ENCODE measurements around the gene RASSF8.
A peak's percentile ranks its signal among the peaks of the same experiment; 100 is the strongest.

RASSF8 gene, protein sequence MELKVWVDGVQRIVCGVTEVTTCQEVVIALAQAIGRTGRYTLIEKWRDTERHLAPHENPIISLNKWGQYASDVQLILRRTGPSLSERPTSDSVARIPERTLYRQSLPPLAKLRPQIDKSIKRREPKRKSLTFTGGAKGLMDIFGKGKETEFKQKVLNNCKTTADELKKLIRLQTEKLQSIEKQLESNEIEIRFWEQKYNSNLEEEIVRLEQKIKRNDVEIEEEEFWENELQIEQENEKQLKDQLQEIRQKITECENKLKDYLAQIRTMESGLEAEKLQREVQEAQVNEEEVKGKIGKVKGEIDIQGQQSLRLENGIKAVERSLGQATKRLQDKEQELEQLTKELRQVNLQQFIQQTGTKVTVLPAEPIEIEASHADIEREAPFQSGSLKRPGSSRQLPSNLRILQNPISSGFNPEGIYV

DNA sequence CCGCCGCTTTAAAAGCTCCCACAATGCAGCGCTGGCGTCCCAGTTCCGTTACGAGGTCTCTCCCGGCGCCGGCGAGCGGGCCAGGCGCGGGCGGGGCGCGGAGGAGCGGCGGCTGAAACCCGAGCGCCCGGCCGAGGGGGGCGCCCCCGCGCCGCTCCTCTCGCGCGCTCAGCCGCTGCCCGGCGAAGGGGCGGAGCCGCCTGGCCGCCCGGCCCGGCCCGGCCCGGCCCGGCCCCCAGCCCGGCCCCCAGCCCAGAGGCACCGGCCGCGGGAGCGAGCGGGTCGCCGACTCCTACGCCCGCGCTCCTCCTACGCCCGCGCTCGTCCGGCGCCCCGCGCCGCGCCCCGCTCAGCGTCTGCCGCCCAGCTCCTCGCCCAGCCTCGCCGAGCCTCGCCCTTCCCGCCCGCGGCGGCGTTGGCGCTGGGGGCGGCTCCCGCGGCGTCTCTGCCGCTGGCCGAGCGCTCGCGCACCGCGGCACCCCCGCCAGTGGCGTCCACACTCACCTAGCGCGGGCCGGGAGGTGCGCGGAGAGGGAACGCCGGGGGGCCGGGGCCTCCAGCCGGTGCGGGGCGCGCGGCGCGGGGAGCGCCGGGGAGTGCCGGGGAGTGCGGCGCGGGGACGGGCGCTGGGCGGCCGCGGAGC, at the start of gene RASSF8:
Gene RASSF8 (plus strand): TSS at position 255 of the 643 bp plus-strand sequence. CDS start 96,662 bp downstream, outside the sequence.
- H3K4me3 ChIP-seq (replicated peaks; ENCODE audit: low read depth, low read length): peak within 1 kb of the TSS; percentile 68
- TF ChIP-seq, protein P1, sequence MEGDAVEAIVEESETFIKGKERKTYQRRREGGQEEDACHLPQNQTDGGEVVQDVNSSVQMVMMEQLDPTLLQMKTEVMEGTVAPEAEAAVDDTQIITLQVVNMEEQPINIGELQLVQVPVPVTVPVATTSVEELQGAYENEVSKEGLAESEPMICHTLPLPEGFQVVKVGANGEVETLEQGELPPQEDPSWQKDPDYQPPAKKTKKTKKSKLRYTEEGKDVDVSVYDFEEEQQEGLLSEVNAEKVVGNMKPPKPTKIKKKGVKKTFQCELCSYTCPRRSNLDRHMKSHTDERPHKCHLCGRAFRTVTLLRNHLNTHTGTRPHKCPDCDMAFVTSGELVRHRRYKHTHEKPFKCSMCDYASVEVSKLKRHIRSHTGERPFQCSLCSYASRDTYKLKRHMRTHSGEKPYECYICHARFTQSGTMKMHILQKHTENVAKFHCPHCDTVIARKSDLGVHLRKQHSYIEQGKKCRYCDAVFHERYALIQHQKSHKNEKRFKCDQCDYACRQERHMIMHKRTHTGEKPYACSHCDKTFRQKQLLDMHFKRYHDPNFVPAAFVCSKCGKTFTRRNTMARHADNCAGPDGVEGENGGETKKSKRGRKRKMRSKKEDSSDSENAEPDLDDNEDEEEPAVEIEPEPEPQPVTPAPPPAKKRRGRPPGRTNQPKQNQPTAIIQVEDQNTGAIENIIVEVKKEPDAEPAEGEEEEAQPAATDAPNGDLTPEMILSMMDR (IDR thresholded peaks at IDR 0.05; ENCODE audit: low read depth, low read length, missing control alignments): no peak
- DNase-seq (ENCODE audit: extremely low read depth, low read depth): no peak

DNA sequence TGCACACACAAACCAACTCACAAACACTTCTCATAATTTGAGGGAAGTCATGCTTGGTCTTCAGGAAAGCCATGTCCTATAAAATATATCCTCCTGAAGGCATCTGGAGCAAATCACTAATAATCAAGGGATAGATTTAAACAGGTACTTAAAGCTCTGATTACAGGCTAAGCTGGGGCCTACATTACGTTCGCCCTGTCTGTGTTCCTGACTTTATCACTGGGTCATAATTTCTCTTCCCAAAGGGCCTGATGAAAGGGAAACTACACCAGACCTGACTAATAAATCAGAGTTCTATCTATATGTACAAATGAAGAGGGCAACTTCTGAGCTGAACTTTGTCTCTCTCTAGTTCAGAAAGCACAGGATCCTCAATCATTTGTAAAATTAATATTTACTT, 43.9 kb upstream of the RASSF8 start:
- no peak overlapping the region for H3K4me3 ChIP-seq (replicated peaks; ENCODE audit: low read depth, low read length)
- TF ChIP-seq, protein P1 (IDR thresholded peaks at IDR 0.05; ENCODE audit: low read depth, low read length, missing control alignments): no peak
- DNase-seq (ENCODE audit: extremely low read depth, low read depth): no peak

DNA sequence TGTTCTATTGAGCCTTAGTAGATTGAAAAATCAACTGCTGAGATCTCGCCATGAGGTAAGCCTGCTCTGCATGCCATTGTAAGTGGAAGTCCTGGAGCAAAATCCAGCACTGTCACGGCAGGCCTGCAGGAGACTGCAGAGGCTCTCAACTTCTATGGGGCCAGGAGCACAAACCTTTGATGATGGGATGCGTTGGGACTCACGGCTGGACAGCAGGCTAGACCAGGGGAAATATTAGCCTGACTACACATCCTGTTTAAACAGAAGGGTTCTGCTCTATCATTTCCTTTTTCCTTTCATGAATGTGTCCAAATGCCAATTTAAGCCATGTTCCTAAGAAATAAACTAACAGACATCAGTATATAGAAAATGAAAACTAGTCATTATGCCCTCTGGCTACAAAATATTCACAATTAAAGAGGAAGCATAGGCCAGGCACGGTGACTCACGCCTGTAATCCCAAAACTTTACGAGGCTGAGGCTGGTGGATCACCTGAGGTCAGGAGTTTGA, 33.9 kb upstream of the RASSF8 start:
- no peak overlapping the region for H3K4me3 ChIP-seq (replicated peaks; ENCODE audit: low read depth, low read length)
- TF ChIP-seq, protein P1 (IDR thresholded peaks at IDR 0.05; ENCODE audit: low read depth, low read length, missing control alignments): no peak
- DNase-seq (ENCODE audit: extremely low read depth, low read depth): peak; percentile 12

DNA sequence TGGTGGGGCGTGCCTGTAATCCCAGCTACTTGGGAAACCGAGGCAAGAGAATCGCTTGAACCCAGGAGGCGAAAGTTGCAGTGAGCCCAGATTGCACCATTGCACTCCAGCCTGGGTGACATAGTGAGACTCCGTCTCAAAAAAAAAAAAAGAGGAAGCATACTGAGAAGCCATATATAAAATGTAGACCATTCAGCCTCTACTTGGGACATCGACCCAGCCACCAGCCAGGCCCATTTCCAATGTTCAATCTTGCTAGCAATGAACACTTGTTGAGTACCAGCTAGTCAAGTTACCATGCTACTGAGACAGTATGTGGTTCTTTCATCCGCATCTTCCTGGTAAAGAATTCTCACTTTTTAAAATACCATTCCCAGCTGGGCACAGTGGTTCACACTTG, 33.4 kb upstream of the RASSF8 start:
- DNase-seq (ENCODE audit: extremely low read depth, low read depth): no peak
- H3K4me3 ChIP-seq (replicated peaks; ENCODE audit: low read depth, low read length): no peak overlapping the region
- TF ChIP-seq, protein P1 (IDR thresholded peaks at IDR 0.05; ENCODE audit: low read depth, low read length, missing control alignments): no peak

DNA sequence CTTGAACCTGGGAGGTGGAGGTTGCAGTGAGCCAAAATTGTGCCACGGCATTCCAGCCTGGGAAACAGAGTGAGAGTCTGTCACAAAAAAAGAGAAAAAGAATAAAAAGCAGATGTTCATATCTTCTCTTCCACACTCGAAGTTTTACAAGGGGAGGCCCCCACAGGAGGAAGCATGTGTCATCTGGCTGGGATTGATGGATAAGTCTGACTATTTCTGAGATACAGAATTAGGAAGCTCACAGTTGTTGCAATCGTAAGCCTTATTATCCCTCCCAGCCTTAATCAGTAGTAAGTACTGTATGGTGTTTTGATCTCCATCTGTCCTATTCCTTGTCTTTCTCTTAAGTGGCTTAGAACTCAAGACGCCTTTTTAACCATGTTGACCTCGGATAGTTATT, 31.9 kb upstream of the RASSF8 start:
- H3K4me3 ChIP-seq (replicated peaks; ENCODE audit: low read depth, low read length): no peak overlapping the region
- DNase-seq (ENCODE audit: extremely low read depth, low read depth): no peak
- TF ChIP-seq, protein P1 (IDR thresholded peaks at IDR 0.05; ENCODE audit: low read depth, low read length, missing control alignments): no peak

DNA sequence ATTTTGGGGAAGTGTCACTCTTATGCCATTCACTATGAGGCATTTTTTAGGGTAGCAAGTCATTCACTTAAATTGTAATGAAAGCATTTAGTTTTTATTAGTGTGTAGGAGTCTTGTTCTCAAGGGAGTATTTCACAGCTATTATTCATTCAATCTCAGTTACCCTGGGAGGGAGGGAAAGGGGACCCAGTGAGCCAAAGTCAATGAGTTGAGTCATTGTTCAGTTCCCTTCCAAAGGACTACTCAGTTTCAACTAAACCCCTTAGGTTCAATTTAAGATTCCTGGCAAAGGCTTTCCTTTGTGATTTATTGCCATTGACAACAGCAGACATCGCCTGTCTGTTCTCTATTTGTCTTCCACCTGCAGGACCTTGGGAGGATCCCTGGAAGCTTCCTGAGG, 29.3 kb upstream of the RASSF8 start:
- TF ChIP-seq, protein P1 (IDR thresholded peaks at IDR 0.05; ENCODE audit: low read depth, low read length, missing control alignments): no peak
- DNase-seq (ENCODE audit: extremely low read depth, low read depth): no peak
- H3K4me3 ChIP-seq (replicated peaks; ENCODE audit: low read depth, low read length): no peak overlapping the region

Measured in HFF-Myc (cell line).